Keratinocyte (primary cell): ENCODE measurements around the gene RIPK1. TPM values are rescaled to one million over a fixed set of nuclear protein-coding genes. Genes with fewer than 3 reads are reported as not detected.

ENCODE experiments used
- DNase-seq: peaks from one replicate; pipeline ENCODE4 v3.0.0-alpha.2; 2011; ENCODE audit warnings: low read depth, missing footprints, low spot score
- FAIRE-seq: peaks from 2 replicates; lab custom pipeline; 2011; peaks lifted over from hg19 to GRCh38; lab: Jason Lieb, UNC
- H2AFZ ChIP-seq: 2 replicates; pipeline ENCODE4 v1.6.0; 2012; ENCODE audit warnings: low read length, control low read depth, inconsistent platforms; ENCODE audit not compliant: control insufficient read depth
- H3K27ac ChIP-seq: 2 replicates; pipeline ENCODE4 v1.5.1; 2011; ENCODE audit warnings: low read length; ENCODE audit not compliant: control insufficient read depth, insufficient read depth
- H3K27me3 ChIP-seq: 3 replicates; pipeline ENCODE4 v1.6.0; 2011; ENCODE audit warnings: low read length; ENCODE audit not compliant: control insufficient read depth, insufficient read depth; ENCODE audit errors: extremely low read depth
- H3K36me3 ChIP-seq, 2 experiments: 2 replicates in 1 of 2; 3 replicates in 1 of 2; pipeline ENCODE4 v1.5.1; 2011; ENCODE audit warnings: low read length in 2 of 2, mild to moderate bottlenecking in 1 of 2; ENCODE audit not compliant: control insufficient read depth in 2 of 2, insufficient read depth in 2 of 2; ENCODE audit errors: extremely low read depth in 1 of 2
- H3K4me1 ChIP-seq: 3 replicates; pipeline ENCODE4 v1.5.1; 2011; ENCODE audit warnings: low read length; ENCODE audit not compliant: control insufficient read depth, insufficient read depth; ENCODE audit errors: extremely low read depth
- H3K4me2 ChIP-seq: 3 replicates; pipeline ENCODE4 v1.6.0; 2011; ENCODE audit warnings: low read depth, low read length; ENCODE audit not compliant: control insufficient read depth, insufficient read depth; ENCODE audit errors: extremely low read depth
- H3K4me3 ChIP-seq, 3 experiments: fragments of 200-600 bp in 1 of 3; sonication (generic) in 1 of 3; 2 replicates in 2 of 3; 3 replicates in 1 of 3; pipeline ENCODE4 v1.5.1; 2011 to 2016; ENCODE audit warnings: low read length in 3 of 3, mild to moderate bottlenecking in 3 of 3, control low read depth in 2 of 3, inconsistent platforms in 1 of 3, low read depth in 1 of 3, mixed read lengths in 1 of 3, mixed run types in 1 of 3, moderate library complexity in 1 of 3; ENCODE audit not compliant: control insufficient read depth in 2 of 3, insufficient read depth in 2 of 3; ENCODE audit errors: extremely low read depth in 1 of 3
- H3K79me2 ChIP-seq: 2 replicates; pipeline ENCODE4 v1.6.0; 2012; ENCODE audit warnings: low read length; ENCODE audit not compliant: control insufficient read depth, insufficient read depth
- H3K9ac ChIP-seq: 3 replicates; pipeline ENCODE4 v1.6.0; 2011; ENCODE audit warnings: low read length; ENCODE audit not compliant: control insufficient read depth, insufficient read depth; ENCODE audit errors: extremely low read depth
- H3K9me1 ChIP-seq: 3 replicates; pipeline ENCODE4 v1.6.0; 2011; ENCODE audit warnings: low read length; ENCODE audit not compliant: control insufficient read depth, insufficient read depth; ENCODE audit errors: extremely low read depth
- H3K9me3 ChIP-seq: 2 replicates; pipeline ENCODE4 v1.5.1; 2012; ENCODE audit warnings: low read depth, low read length; ENCODE audit not compliant: control insufficient read depth
- H4K20me1 ChIP-seq: 3 replicates; pipeline ENCODE4 v1.6.0; 2011; ENCODE audit warnings: low read length; ENCODE audit not compliant: control insufficient read depth, insufficient read depth; ENCODE audit errors: extremely low read depth
- CTCF ChIP-seq, 3 experiments: IDR thresholded peaks in 1 of 3; conservative IDR thresholded peaks in 1 of 3; optimal IDR thresholded peaks in 1 of 3; 2 replicates in 2 of 3; 3 replicates in 1 of 3; pipeline versions ENCODE3 to v1.5.1; 2011; ENCODE audit warnings: low read length in 3 of 3, mild to moderate bottlenecking in 3 of 3, moderate library complexity in 2 of 3, control low read depth in 1 of 3, inconsistent platforms in 1 of 3; ENCODE audit not compliant: insufficient read depth in 2 of 3; ENCODE audit errors: extremely low read depth in 1 of 3
- EZH2 ChIP-seq: IDR thresholded peaks from one replicate; pipeline ENCODE4 v1.6.1; 2012; ENCODE audit warnings: inconsistent platforms, mild to moderate bottlenecking, low read length, moderate library complexity
- dilution Hi-C: fragments of 300-500 bp; cut with MboI; formaldehyde crosslinking; loops from one replicate; pipeline ENCODE4 v1.7.0; 2020; ENCODE audit warnings: low sequenced_read_pairs; ENCODE audit not compliant: extremely low pct_ligation_motif_present
- polyA plus RNA-seq, 5 experiments: library from polyadenylated mRNA; depleted of rRNA in 3 of 5; stranded (reverse) in 3 of 5; stranded (forward) in 1 of 5; unstranded in 1 of 5; fragments of >200 nt; gene quantifications; 1 replicate in 1 of 5; 2 replicates in 3 of 5; 3 replicates in 1 of 5; pipeline versions ENCODE4 v1.2.1 to v1.2.3, GENCODE V29; 2011 to 2012; ENCODE audit warnings: missing spikeins in 2 of 5, low read depth in 1 of 5, low replicate concordance in 1 of 5

RIPK1 gene
- polyA plus RNA-seq, 1 donor (not counting 4 experiments of a cell fraction or from before 2014, with no cell fraction given): 13.8 TPM

DNA sequence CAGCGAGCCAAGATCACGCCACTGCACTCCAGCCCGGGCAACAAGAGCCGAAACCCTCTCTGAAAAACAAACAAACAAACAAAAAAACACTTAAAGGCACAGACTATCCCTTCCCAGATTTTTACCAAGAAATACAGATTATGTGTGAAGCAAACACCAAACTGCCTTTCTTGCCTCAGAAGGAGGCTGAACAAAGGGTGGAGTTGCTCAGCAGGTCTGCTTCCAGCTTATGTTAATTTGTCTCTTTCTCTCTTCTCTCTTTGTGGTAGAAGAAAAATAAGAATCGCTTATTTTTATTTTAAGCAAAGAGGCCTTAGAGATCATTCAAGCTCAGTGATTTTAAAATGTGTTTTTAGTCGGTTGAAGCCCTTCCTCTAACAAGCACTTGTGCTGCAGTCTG lies 74.9 kb downstream of the RIPK1 start:
- H3K27ac ChIP-seq: no peak overlapping the region
- no peak overlapping the region for H3K4me3 ChIP-seq
- H3K36me3 ChIP-seq: peaks cover 0 to 16% of the 10 kb centered on the region in 2 experiments
- no peak overlapping the region for H3K4me2 ChIP-seq
- no peaks in the 10 kb centered on the region for H3K9me1 ChIP-seq
- no peaks in the 10 kb centered on the region for H3K27me3 ChIP-seq
- H3K79me2 ChIP-seq: no peaks in the 10 kb centered on the region
- FAIRE-seq (no peak), DNase-seq (no peak)
- H3K9me3 ChIP-seq: no peaks in the 10 kb centered on the region
- peaks cover 14% of the 10 kb centered on the region for H3K4me1 ChIP-seq
- H4K20me1 ChIP-seq: no peaks in the 10 kb centered on the region
- H3K9ac ChIP-seq: no peak overlapping the region
- H2AFZ ChIP-seq: no peak overlapping the region
- TF ChIP-seq EZH2: no peak
- TF ChIP-seq CTCF (optimal IDR thresholded peaks at IDR 0.05 in 1 of 3, IDR thresholded peaks at IDR 0.05 in 1 of 3, conservative IDR thresholded peaks at IDR 0.05 in 1 of 3; ENCODE audit: extremely low read depth in 1 of 3, insufficient read depth in 2 of 3, low read length in 3 of 3): no peak
- dilution Hi-C loops: no loop called here

GRCh38 chr6:3144571-3144970 lies 76.3 kb downstream of the RIPK1 start:
- TF ChIP-seq CTCF (optimal IDR thresholded peaks at IDR 0.05 in 1 of 3, IDR thresholded peaks at IDR 0.05 in 1 of 3, conservative IDR thresholded peaks at IDR 0.05 in 1 of 3; ENCODE audit: extremely low read depth in 1 of 3, insufficient read depth in 2 of 3, low read length in 3 of 3) (no peak), EZH2 (no peak)
- Histone ChIP-seq H3K4me1 (peaks cover under 1% of the 10 kb centered on the region), H3K27ac (no peak overlapping the region), H3K4me2 (no peak overlapping the region), H3K9me1 (no peaks in the 10 kb centered on the region), H3K9me3 (no peaks in the 10 kb centered on the region), H3K27me3 (no peaks in the 10 kb centered on the region), H2AFZ (no peak overlapping the region), H4K20me1 (no peaks in the 10 kb centered on the region), H3K4me3 (no peak overlapping the region), H3K9ac (no peak overlapping the region), H3K36me3 (peaks cover 0 to 18% of the 10 kb centered on the region in 2 experiments), H3K79me2 (no peaks in the 10 kb centered on the region)
- dilution Hi-C loops: no loop called here
- DNase-seq (no peak), FAIRE-seq (no peak)
